AG08395 (cell line): ENCODE data around the gene GSTK1.
"Not testable (repeated sequence)": the region's sequence is repeated elsewhere in the genome, so short reads cannot be mapped to it uniquely, and the experiment has no call there.

Experiments
- DNase-seq: peaks from one replicate; pipeline ENCODE4 v3.0.0; 2012; ENCODE audit warnings: mixed read lengths, low spot score

Gene GSTK1

GRCh38 chr7:143239813-143240212, 23.4 kb upstream of the GSTK1 start:
- DNase-seq: peak; percentile 31

GRCh38 chr7:143240291-143241168, 22.7 kb upstream of the GSTK1 start:
- peak; percentile 67 for DNase-seq

- no peak for DNase-seq
Observed at GRCh38 chr7:143242306-143242705, 20.9 kb upstream of the GSTK1 start.

- no peak for DNase-seq
Observed at GRCh38 chr7:143243111-143243510, 20.1 kb upstream of the GSTK1 start.

- no peak for DNase-seq
Observed at GRCh38 chr7:143243614-143244013, 19.6 kb upstream of the GSTK1 start.

- DNase-seq: no peak
Observed at GRCh38 chr7:143244321-143244720, 18.9 kb upstream of the GSTK1 start.

- peak; percentile 36 for DNase-seq
Observed at GRCh38 chr7:143245123-143245522, 18.1 kb upstream of the GSTK1 start.

- DNase-seq: no peak
Observed at GRCh38 chr7:143247372-143247771, 15.9 kb upstream of the GSTK1 start.

- DNase-seq: no peak
Observed at GRCh38 chr7:143248761-143249354, 14.4 kb upstream of the GSTK1 start.

- DNase-seq: no peak
Observed at GRCh38 chr7:143250199-143250598, 13.0 kb upstream of the GSTK1 start.

- DNase-seq: no peak
Observed at GRCh38 chr7:143250822-143251221, 12.4 kb upstream of the GSTK1 start.

- no peak for DNase-seq
Observed at GRCh38 chr7:143252006-143252405, 11.2 kb upstream of the GSTK1 start.

GRCh38 chr7:143255564-143255963, 7.7 kb upstream of the GSTK1 start:
- DNase-seq: no peak

GRCh38 chr7:143256325-143256724, 6.9 kb upstream of the GSTK1 start:
- no peak for DNase-seq

- DNase-seq: no peak
Observed at GRCh38 chr7:143256932-143257331, 6.3 kb upstream of the GSTK1 start.

- DNase-seq: no peak
Observed at GRCh38 chr7:143257501-143257900, 5.7 kb upstream of the GSTK1 start.

GRCh38 chr7:143258831-143259230, 4.4 kb upstream of the GSTK1 start:
- no peak for DNase-seq

GRCh38 chr7:143259765-143260164, 3.5 kb upstream of the GSTK1 start:
- DNase-seq: no peak

GRCh38 chr7:143261901-143262300, 1.3 kb upstream of the GSTK1 start:
- no peak for DNase-seq

GRCh38 chr7:143264196-143264568, 941 bp downstream of the GSTK1 start:
- not testable (repeated sequence) for DNase-seq

GRCh38 chr7:143265017-143265693, 1.9 kb downstream of the GSTK1 start:
- no peak for DNase-seq

GRCh38 chr7:143269251-143269650, 6.0 kb downstream of the GSTK1 start:
- DNase-seq: no peak

- DNase-seq: no peak
Observed at GRCh38 chr7:143271240-143271639, 8.0 kb downstream of the GSTK1 start.
